SIG-M5 (cell line): ENCODE results near the gene CPXM1.
"Not testable (repeated sequence)": the region's sequence is repeated elsewhere in the genome, so short reads cannot be mapped to it uniquely, and the experiment has no call there.

ENCODE experiments used
- DNase-seq: peaks from one replicate; lab custom pipeline; 2025; lab: John Stamatoyannopoulos, UW

The CPXM1 gene

DNA sequence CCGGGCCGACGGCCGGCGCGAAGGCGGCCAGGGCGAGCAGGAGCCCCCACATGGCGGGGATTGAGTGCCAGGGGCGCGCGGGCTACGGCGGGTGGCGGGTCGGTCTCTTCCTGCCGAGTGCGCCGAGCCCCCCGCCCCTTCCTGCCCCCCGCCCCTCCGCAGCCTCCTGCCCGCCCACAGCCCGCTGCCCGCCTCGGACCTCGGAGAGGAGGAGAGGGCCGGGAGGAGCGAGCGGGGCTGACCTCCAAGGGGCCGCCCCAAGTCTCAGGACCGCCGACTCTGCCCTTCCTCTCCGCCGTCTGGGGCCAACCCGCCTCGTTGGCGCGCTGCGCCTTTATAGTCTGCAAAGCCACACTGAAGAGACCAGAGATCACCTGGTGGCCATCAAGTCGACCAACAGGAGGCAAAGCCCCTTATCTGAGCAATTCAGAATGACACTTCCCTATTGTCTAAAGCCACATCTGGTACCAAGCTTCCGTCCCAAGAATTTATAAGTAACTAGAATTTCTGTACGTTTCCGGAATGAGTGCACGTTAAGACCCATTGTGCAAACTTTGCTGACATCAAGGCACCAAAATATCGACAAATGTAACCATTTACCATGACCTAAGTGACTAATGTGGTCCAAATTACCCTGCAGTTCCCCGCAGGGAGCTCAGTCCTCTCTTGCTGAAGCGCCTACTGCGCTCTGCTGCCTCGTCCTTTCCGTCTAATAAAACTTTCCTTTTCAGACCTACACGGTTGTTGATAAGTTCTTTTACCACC is at the start of gene CPXM1:
TSS of gene CPXM1 (minus strand) at position 107 of the 765 bp plus-strand sequence. CDS start at position 52, 55 bp downstream.
- DNase-seq, result peak; percentile 95

- DNase-seq, result no peak
Observed at GRCh38 chr20:2849529-2849928, 49.1 kb upstream of the CPXM1 start.

- no peak for DNase-seq
Observed at GRCh38 chr20:2847802-2848201, 47.4 kb upstream of the CPXM1 start.

GRCh38 chr20:2846698-2847097 is 46.3 kb upstream of the CPXM1 start:
- no peak for DNase-seq

GRCh38 chr20:2845607-2846006 is 45.2 kb upstream of the CPXM1 start:
- no peak for DNase-seq

- DNase-seq, result no peak
Observed at GRCh38 chr20:2840967-2841531, 40.6 kb upstream of the CPXM1 start.

DNA sequence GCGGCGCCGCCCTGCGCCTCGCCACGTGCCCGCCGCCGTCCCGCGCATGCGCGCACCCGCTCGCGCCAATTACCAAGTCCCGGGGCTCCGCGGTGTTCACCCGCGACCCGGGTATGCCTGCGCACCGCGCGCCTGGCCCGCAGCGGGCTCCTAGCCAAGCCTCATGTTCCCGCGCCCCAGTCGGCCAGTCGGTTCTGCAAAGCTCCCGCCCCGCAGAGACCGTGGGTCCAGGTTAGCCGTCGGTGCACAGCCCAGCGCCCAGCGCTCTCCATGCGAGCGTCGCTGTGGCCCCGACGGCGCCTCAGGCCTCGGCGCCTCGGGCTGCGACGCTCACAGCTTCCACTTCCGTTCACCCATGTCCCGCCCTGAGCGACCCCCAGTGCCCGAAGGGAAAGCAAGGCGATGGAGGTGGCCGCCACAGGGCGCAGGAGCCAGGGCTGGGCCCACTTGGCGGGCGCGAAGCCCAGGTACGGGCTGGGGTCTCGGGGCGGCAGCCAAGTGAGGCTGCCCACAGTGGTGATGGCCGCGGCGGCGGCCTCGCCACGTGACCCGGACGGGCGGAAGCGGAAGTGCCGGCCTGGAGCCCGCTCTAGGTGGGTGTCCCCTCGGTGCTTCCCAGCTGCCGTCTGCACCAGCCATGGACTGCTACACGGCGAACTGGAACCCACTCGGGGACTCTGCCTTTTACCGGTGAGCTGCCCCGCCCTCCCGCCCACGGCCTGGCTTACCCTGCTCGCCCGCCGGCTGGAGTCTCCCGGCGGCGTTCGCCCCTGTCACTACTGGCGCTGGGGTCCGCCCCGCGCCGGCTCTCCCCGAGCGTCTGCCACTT is 39.9 kb upstream of the CPXM1 start, which contains the start of the genes PCED1A and VPS16:
TSS of gene PCED1A (minus strand) at position 518 of the 829 bp plus-strand sequence. CDS start 743 bp downstream, outside the sequence.
TSS of gene VPS16 (plus strand) at position 608 of the 829 bp plus-strand sequence. CDS start at position 638, 30 bp downstream.
- peak; percentile 37 for DNase-seq

DNA sequence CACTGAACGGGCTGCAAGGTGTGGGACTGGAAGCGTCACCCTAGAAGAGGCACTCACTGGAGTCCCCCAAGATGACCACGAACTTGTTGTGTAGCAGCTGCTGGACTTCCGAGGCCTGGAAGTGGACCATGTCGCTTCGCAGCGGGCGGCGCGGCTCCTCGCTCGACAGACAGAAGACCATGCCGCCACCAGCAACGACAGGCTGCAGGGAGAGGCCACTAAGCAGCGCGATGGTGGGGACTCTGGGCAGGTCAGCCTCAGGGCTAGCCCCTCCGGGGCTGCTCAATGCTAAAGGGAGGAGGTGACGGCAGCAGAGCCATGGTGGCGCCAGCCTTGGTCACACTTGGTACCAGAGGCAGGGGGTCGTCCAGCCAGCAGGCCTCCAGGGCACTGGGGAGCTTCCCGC is 39.3 kb upstream of the CPXM1 start:
- DNase-seq, result no peak

- DNase-seq, result no peak
Observed at GRCh38 chr20:2838847-2839671, 38.6 kb upstream of the CPXM1 start.

DNA sequence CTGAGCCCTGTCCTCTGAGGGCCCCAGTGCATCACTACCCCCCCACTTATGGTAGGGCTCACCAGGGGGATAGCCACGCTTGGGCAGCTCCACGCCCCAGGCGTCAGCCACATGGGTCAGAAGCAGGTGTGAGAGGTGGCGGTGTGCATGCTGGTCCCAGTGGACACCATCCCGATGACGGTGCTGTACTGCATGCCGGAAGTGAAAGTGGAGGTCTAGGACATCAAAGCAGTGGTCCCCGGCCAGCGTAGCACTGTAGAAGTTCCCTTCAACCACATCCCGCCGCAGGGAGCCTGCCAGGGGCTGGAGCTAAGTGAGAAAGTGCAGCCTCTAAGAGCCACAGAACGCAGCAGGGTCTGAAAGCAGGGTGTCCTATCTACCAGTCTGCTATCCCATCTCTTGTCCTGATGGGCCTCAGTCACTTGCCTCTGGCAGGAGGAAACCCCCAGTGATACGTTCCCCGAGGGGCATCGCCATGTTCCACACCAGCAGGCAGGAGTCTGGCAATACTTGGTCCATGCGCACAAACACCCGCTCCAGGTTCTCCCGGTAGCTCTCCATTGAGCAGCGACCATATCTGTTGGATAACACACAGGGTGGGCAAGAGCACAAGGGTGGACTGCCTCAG is 37.9 kb upstream of the CPXM1 start:
- DNase-seq, result no peak

DNA sequence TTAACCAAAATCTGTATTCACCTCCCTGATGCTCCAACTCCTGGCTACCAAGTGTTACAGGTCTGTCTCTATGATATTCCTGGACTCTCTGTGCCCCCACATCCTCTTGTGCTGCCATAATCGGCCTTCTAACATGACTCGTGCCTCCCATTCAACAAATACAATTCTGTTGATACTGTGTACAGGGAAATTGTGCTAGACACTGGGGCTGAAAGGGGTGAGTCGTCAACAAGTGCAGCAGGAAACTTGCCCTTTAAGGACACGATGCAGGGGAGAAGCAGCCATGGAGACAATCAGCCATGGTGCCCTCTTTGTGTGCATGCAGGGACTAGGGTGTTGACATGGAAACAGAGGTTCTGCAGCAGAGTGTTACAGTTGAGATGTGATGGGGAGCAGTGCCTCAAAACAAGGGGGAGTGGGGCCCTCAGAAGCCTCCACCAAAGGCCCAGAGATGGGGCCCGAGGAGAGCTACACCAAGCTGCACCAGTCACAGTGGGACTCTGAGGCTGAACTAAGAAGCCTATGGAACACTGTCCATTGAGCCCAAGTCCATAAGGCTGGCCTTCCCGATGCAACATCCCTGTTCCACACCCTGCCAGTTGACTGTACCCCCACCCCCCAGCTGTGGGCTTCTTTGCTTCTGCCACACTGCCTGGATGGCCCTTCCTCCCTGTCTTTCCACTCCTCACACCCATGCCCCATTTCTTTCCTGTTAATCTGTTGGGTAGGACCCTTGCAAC is 37.0 kb upstream of the CPXM1 start:
- DNase-seq, result no peak

DNA sequence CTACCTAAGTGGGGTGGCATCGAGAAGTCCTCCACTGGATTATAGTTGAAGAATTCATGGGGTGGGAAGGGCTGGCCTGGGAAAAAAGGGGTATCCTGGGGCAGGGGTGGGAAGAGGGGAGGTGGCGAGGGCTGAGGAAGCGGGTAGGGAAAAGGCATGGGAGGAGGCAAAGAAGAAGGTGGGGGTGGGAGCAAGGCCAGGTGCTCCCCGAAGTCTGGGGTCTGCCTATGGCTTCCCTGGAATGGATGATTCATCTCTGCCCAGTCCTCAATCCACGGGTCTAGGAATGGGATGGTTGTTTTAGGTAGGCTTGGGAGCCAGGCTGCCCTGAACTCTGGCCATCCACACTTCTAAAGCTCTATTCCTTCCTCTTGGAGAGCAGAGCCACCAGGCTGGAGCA is 35.6 kb upstream of the CPXM1 start:
- DNase-seq, result no peak

GRCh38 chr20:2835331-2835796 is 34.9 kb upstream of the CPXM1 start:
- DNase-seq, result no peak

GRCh38 chr20:2834401-2835110 is 34.1 kb upstream of the CPXM1 start:
- DNase-seq, result no peak

GRCh38 chr20:2833761-2834160 is 33.3 kb upstream of the CPXM1 start:
- DNase-seq, result no peak

- DNase-seq, result not testable (repeated sequence)
Observed at GRCh38 chr20:2831206-2831605, 30.8 kb upstream of the CPXM1 start.

DNA sequence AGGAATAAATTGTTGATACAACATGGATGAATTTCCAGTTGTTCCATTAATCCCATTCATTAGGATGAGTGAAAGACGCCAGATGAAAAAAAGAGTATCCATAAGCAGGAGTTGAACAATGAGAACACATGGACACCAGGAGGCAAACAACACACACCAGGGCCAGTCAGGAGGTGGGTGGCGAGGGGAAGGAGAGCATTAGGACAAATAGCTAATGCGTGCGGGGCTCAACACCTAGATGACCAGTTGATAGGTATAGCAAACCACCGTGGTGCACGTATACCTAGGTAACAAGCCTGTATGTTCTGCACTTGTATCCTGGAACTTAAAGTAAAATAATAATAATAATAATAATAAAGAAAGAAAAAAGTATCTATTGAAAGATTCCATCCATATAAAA is 28.9 kb upstream of the CPXM1 start:
- no peak for DNase-seq

GRCh38 chr20:2826655-2827054 is 26.2 kb upstream of the CPXM1 start:
- DNase-seq, result no peak

DNA sequence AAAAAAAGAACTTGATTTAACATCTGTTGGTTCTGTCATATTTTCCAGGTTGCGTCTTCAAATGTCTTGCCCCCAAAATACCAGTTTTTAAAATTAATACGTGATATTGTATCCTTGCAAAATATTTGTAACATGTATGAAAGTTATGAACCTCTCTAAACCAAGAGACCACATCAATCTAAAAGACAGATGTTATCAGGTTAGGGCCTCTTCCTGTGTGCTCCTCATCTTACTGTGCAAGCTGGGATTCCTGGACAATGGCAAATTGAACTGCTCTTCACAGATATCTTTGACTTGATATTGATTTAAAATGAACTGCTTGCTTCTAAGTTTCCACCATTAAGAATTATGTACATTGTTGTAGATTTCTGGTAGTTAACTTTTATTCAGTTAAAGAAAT is 25.3 kb upstream of the CPXM1 start:
- DNase-seq, result no peak

DNA sequence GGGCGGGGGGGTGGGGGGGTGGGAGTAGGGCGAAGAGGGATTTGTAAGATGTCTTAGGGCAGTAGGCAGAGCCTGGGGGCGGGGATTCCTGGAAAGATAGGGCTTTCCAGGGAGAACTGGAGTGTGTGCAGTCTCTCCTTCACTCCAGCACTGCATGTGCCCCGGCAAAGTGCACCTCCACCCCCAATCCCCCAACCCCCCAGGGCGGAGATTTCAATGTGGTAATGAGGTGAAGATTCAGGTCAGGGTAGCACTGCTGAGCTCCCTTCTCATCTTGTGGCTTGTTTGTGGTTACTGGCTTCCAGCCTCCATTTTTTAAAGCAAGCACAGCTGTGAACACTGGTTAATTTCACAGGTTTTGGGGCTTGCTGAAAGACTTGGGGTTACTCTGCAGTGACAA is 21.6 kb upstream of the CPXM1 start:
- no peak for DNase-seq
